CD14-positive monocyte (primary cell): Measurements from ENCODE around the gene SPAG9. TPM values are rescaled to one million over a fixed set of nuclear protein-coding genes. Genes with fewer than 3 reads are reported as not detected.
"Not testable (repeated sequence)": the region's sequence is repeated elsewhere in the genome, so short reads cannot be mapped to it uniquely, and the experiment has no call there.

ENCODE experiments used
- DNase-seq, 3 donors: peaks; one replicate each; pipeline ENCODE4 v3.0.0-alpha.2; 2011 to 2022
- H2AFZ ChIP-seq: 2 replicates; pipeline ENCODE4 v1.6.0; 2012; ENCODE audit warnings: mild to moderate bottlenecking, low read depth, low read length, inconsistent platforms; ENCODE audit not compliant: insufficient read depth, poor library complexity, severe bottlenecking
- H3K27ac ChIP-seq, 2 donors: 1 replicate in 1 of 2; 2 replicates in 1 of 2; pipeline ENCODE4 v1.5.1; 2012 to 2013; ENCODE audit warnings: low read length in 2 of 2, control low read depth in 1 of 2, inconsistent platforms in 1 of 2, low read depth in 1 of 2, mild to moderate bottlenecking in 1 of 2
- H3K27me3 ChIP-seq, 2 donors: one replicate each; pipeline versions ENCODE4 v1.6.0 to v1.6.1; 2011 to 2013; ENCODE audit warnings: low read length in 2 of 2; ENCODE audit not compliant: control insufficient read depth in 2 of 2, insufficient read depth in 2 of 2
- H3K36me3 ChIP-seq, 2 donors: replicated peaks in 1 of 2; 1 replicate in 1 of 2; 2 replicates in 1 of 2; pipeline versions ENCODE4 v1.5.1 to v1.6.1; 2012 to 2013; ENCODE audit warnings: low read length in 2 of 2, control low read depth in 1 of 2, inconsistent platforms in 1 of 2, mild to moderate bottlenecking in 1 of 2; ENCODE audit not compliant: insufficient read depth in 2 of 2, control insufficient read depth in 1 of 2
- H3K4me1 ChIP-seq, 2 donors: 1 replicate in 1 of 2; 2 replicates in 1 of 2; pipeline versions ENCODE4 v1.5.1 to v1.6.1; 2012 to 2013; ENCODE audit warnings: low read length in 2 of 2, control low read depth in 1 of 2, inconsistent platforms in 1 of 2, mild to moderate bottlenecking in 1 of 2, moderate library complexity in 1 of 2; ENCODE audit not compliant: insufficient read depth in 2 of 2, control insufficient read depth in 1 of 2
- H3K4me2 ChIP-seq: replicated peaks from 2 replicates; pipeline ENCODE3; 2012; ENCODE audit warnings: low read length, moderate library complexity, mild to moderate bottlenecking; ENCODE audit not compliant: poor library complexity, severe bottlenecking; ENCODE audit errors: extremely low read depth
- H3K4me3 ChIP-seq, 3 experiments: fragments of 200-600 bp in 1 of 3; sonication (generic) in 1 of 3; replicated peaks in 1 of 3; 1 replicate in 2 of 3; 2 replicates in 1 of 3; pipeline ENCODE4 v1.5.1; 2011 to 2013; ENCODE audit warnings: low read length in 3 of 3, mild to moderate bottlenecking in 3 of 3, control low read depth in 2 of 3, low read depth in 2 of 3, inconsistent platforms in 1 of 3, moderate library complexity in 1 of 3
- H3K79me2 ChIP-seq: 2 replicates; pipeline ENCODE4 v1.6.0; 2012; ENCODE audit warnings: mild to moderate bottlenecking, control low read depth, inconsistent platforms, low read length, moderate library complexity; ENCODE audit not compliant: insufficient read depth
- H3K9ac ChIP-seq: 2 replicates; pipeline ENCODE4 v1.6.0; 2017; ENCODE audit warnings: low read length, mild to moderate bottlenecking; ENCODE audit not compliant: insufficient read depth, poor library complexity, severe bottlenecking
- H3K9me3 ChIP-seq, 2 donors: replicated peaks in 1 of 2; 1 replicate in 1 of 2; 2 replicates in 1 of 2; pipeline versions ENCODE4 v1.5.1 to v1.6.1; 2012 to 2013; ENCODE audit warnings: low read length in 2 of 2, control low read depth in 1 of 2; ENCODE audit not compliant: control insufficient read depth in 1 of 2, insufficient read depth in 1 of 2
- H4K20me1 ChIP-seq: 2 replicates; pipeline ENCODE4 v1.6.0; 2012; ENCODE audit warnings: mild to moderate bottlenecking, low read length, control low read depth, moderate library complexity; ENCODE audit not compliant: insufficient read depth
- H3K27ac Mint-ChIP-seq, 7 donors: one replicate each; pipeline ENCODE4 v1.8.0; 2020; ENCODE audit warnings: mild to moderate bottlenecking in 7 of 7, mixed read lengths in 7 of 7, moderate library complexity in 6 of 7, inconsistent platforms in 2 of 7
- H3K27me3 Mint-ChIP-seq, 3 donors: one replicate each; pipeline ENCODE4 v1.8.0; 2021 to 2022; ENCODE audit warnings: low read depth in 3 of 3, mild to moderate bottlenecking in 3 of 3, mixed read lengths in 3 of 3, moderate library complexity in 3 of 3, inconsistent platforms in 1 of 3
- H3K36me3 Mint-ChIP-seq, 2 donors: one replicate each; pipeline ENCODE4 v1.8.0; 2020; ENCODE audit warnings: mixed read lengths in 2 of 2, inconsistent platforms in 1 of 2, mild to moderate bottlenecking in 1 of 2
- H3K4me1 Mint-ChIP-seq: one replicate; pipeline ENCODE4 v1.8.0; 2020; ENCODE audit warnings: mild to moderate bottlenecking, mixed read lengths
- H3K4me3 Mint-ChIP-seq, 2 donors: one replicate each; pipeline ENCODE4 v1.8.0; 2020; ENCODE audit warnings: mild to moderate bottlenecking in 2 of 2, mixed read lengths in 2 of 2, moderate library complexity in 1 of 2
- H3K9me3 Mint-ChIP-seq, 7 donors: one replicate each; pipeline ENCODE4 v1.8.0; 2020 to 2022; ENCODE audit warnings: mixed read lengths in 7 of 7, mild to moderate bottlenecking in 6 of 7, moderate library complexity in 6 of 7, inconsistent platforms in 2 of 7
- CTCF ChIP-seq: fragments of 200-600 bp; IDR thresholded peaks from one replicate; pipeline ENCODE4 v1.8.0; 2022; ENCODE audit warnings: antibody characterized with exemption, mild to moderate bottlenecking
- WGBS: methylation state at CpG from one replicate; pipeline ENCODE4 v1.1.5; 2013; ENCODE audit warnings: missing lambda C conversion rate; ENCODE audit not compliant: insufficient coverage; 5-methylcytosine and 5-hydroxymethylcytosine counted together
- intact Hi-C, 2 donors: fragments of 100-400 bp; cut with micrococcal nuclease; formaldehyde crosslinking; loops; one replicate each; pipeline versions ENCODE4 v1.15.0 to v1.15.1; 2023
- polyA plus RNA-seq, 3 donors: library from polyadenylated mRNA; depleted of rRNA in 1 of 3; unstranded in 2 of 3; stranded (reverse) in 1 of 3; fragments of 300-500 nt in 2 of 3; fragments of >200 nt in 1 of 3; fragmentation: Illumina TruSeq in 2 of 3; gene quantifications; 1 replicate in 2 of 3; 2 replicates in 1 of 3; pipeline ENCODE4 v1.2.3, GENCODE V29; 2012 to 2021

The SPAG9 gene
- polyA plus RNA-seq, 3 donors, result 4.9 to 33.1 (median 8.5) TPM

- Histone ChIP-seq H3K27ac (no peak overlapping the region), H3K9ac (no peak overlapping the region), H3K4me2 (no peak overlapping the region), H3K79me2 (peaks cover 85% of the 10 kb centered on the region), H3K9me3 (no peaks in the 10 kb centered on the region), H4K20me1 (peaks cover 90% of the 10 kb centered on the region), H3K4me3 (no peak overlapping the region), H2AFZ (no peak overlapping the region), H3K4me1 (peaks cover 22 to 25% of the 10 kb centered on the region in 2 donors), H3K27me3 (no peaks in the 10 kb centered on the region), H3K36me3 (peaks cover 0 to 1% of the 10 kb centered on the region in 2 donors)
- Mint-ChIP-seq H3K4me1 (peaks cover 35% of the 10 kb centered on the region), H3K27ac (peak overlapping the region in 1 of 7 donors; percentile 25), H3K9me3 (peaks cover 0 to 2% (median 0%) of the 10 kb centered on the region in 7 donors), H3K27me3 (peaks cover 0 to 2% (median 0%) of the 10 kb centered on the region in 3 donors), H3K36me3 (peaks cover 7 to 9% of the 10 kb centered on the region in 2 donors), H3K4me3 (no peak overlapping the region)
- WGBS, result no CpG with 5 or more reads among the region's 6 CpGs
- intact Hi-C loops, result loop anchor here (5.0 kb wide), 1 partner anchor 37 kb away; the partner anchor contains the start of gene SPAG9 (in 2 of the 2)
- TF ChIP-seq CTCF, result no peak
- no peak for DNase-seq
Observed at GRCh38 chr17:51085150-51085805, 35.4 kb downstream of the SPAG9 start.

GRCh38 chr17:51083981-51084380 is 36.7 kb downstream of the SPAG9 start:
- Histone ChIP-seq H4K20me1 (peaks cover 89% of the 10 kb centered on the region), H3K4me1 (peaks cover 23 to 27% of the 10 kb centered on the region in 2 donors), H2AFZ (no peak overlapping the region), H3K27ac (no peak overlapping the region), H3K9ac (no peak overlapping the region), H3K4me3 (no peak overlapping the region), H3K27me3 (no peaks in the 10 kb centered on the region), H3K79me2 (peaks cover 87% of the 10 kb centered on the region), H3K36me3 (peaks cover 0 to 11% of the 10 kb centered on the region in 2 donors), H3K9me3 (no peaks in the 10 kb centered on the region), H3K4me2 (no peak overlapping the region)
- H3K36me3 Mint-ChIP-seq, result peaks cover 9 to 18% of the 10 kb centered on the region in 2 donors
- WGBS, result no CpG with 5 or more reads among the region's 1 CpG
- intact Hi-C loops, result no loop called here
- no peak for TF ChIP-seq CTCF
- DNase-seq, result peak; percentile 60 to 78 (median 66)
- H3K4me3 Mint-ChIP-seq, result no peak overlapping the region
- peaks cover 0 to under 1% (median 0%) of the 10 kb centered on the region in 3 donors for H3K27me3 Mint-ChIP-seq
- peaks cover 36% of the 10 kb centered on the region for H3K4me1 Mint-ChIP-seq
- H3K9me3 Mint-ChIP-seq, result peaks cover 0 to 2% (median 0%) of the 10 kb centered on the region in 7 donors
- peak overlapping the region in 5 of 7 donors; percentile 26 to 85 (median 77) for H3K27ac Mint-ChIP-seq

DNA sequence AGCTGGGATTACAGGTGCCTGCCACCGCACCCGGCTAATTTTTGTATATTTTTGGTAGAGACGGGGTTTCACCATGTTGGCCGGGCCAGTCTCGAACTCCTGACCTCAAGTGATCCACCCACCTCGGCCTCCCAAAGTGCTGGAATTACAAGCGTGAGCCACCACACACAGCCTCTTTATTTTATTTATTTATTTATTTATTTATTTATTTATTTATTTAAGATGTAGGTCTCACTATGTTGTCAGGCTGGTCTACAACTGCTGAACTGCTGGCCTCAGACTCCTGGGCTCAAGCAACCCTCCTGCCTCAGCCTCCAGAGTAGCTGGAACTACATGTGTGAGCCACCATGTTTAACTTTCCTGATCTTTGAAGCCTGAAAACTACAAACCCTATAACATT is 37.3 kb downstream of the SPAG9 start:
- H3K4me2 ChIP-seq, H3K27me3 Mint-ChIP-seq, DNase-seq, H3K27ac ChIP-seq, H3K9me3 Mint-ChIP-seq, H3K4me3 Mint-ChIP-seq, H3K9me3 ChIP-seq, H2AFZ ChIP-seq, H3K4me3 ChIP-seq, H3K9ac ChIP-seq, H3K27me3 ChIP-seq, intact Hi-C loops: not testable (repeated sequence)
- Mint-ChIP-seq H3K4me1 (peaks cover 33% of the 10 kb centered on the region), H3K27ac (peak overlapping the region in 2 of 7 donors; percentile 55 to 71), H3K36me3 (peaks cover 9 to 21% of the 10 kb centered on the region in 2 donors)
- Histone ChIP-seq H3K36me3 (peaks cover 4 to 18% of the 10 kb centered on the region in 2 donors), H3K79me2 (peaks cover 87% of the 10 kb centered on the region), H3K4me1 (peaks cover 18 to 24% of the 10 kb centered on the region in 2 donors), H4K20me1 (peaks cover 85% of the 10 kb centered on the region)
- WGBS, result 93% methylated on average over 3 of the region's 7 CpGs
